CMK (cell line): ENCODE results near the gene S100A4.
A peak's percentile ranks its signal among the peaks of the same experiment; 100 is the strongest.
"Not testable (repeated sequence)": the region's sequence is repeated elsewhere in the genome, so short reads cannot be mapped to it uniquely, and the experiment has no call there.

Experiments
- DNase-seq: peaks from one replicate; pipeline ENCODE4 v3.0.0-alpha.2; 2010; ENCODE audit warnings: low read depth

The S100A4 gene

GRCh38 chr1:153545067-153546055 is at the start of gene S100A4:
S100A4 (minus strand) TSS chr1:153545806; CDS start chr1:153544794, 1,012 bp downstream.
- DNase-seq = peak; percentile 82

- no peak for DNase-seq
Observed at GRCh38 chr1:153592748-153593147, 47.1 kb upstream of the S100A4 start.

GRCh38 chr1:153588482-153588881 is 42.9 kb upstream of the S100A4 start:
- no peak for DNase-seq

- not testable (repeated sequence) for DNase-seq
Observed at GRCh38 chr1:153588033-153588432, 42.4 kb upstream of the S100A4 start.

- DNase-seq = no peak
Observed at GRCh38 chr1:153587314-153587713, 41.7 kb upstream of the S100A4 start.

- DNase-seq = no peak
Observed at GRCh38 chr1:153586347-153586746, 40.7 kb upstream of the S100A4 start.

- no peak for DNase-seq
Observed at GRCh38 chr1:153585006-153585405, 39.4 kb upstream of the S100A4 start.

- DNase-seq = no peak
Observed at GRCh38 chr1:153583976-153584375, 38.4 kb upstream of the S100A4 start.

GRCh38 chr1:153583514-153583913 is 37.9 kb upstream of the S100A4 start:
- not testable (repeated sequence) for DNase-seq

GRCh38 chr1:153582836-153583235 is 37.2 kb upstream of the S100A4 start:
- DNase-seq = not testable (repeated sequence)

GRCh38 chr1:153578936-153579335 is 33.3 kb upstream of the S100A4 start:
- no peak for DNase-seq

GRCh38 chr1:153578490-153578889 is 32.9 kb upstream of the S100A4 start:
- no peak for DNase-seq

- no peak for DNase-seq
Observed at GRCh38 chr1:153577624-153578051, 32.0 kb upstream of the S100A4 start.

- DNase-seq = no peak
Observed at GRCh38 chr1:153577138-153577537, 31.5 kb upstream of the S100A4 start.

GRCh38 chr1:153575497-153575896 is 29.9 kb upstream of the S100A4 start:
- not testable (repeated sequence) for DNase-seq

- not testable (repeated sequence) for DNase-seq
Observed at GRCh38 chr1:153575081-153575491, 29.5 kb upstream of the S100A4 start.

GRCh38 chr1:153573351-153573750 is 27.7 kb upstream of the S100A4 start:
- DNase-seq = no peak

- peak; percentile 20 for DNase-seq
Observed at GRCh38 chr1:153572569-153573015, 27.0 kb upstream of the S100A4 start.

- no peak for DNase-seq
Observed at GRCh38 chr1:153571706-153572105, 26.1 kb upstream of the S100A4 start.

- no peak for DNase-seq
Observed at GRCh38 chr1:153570874-153571273, 25.3 kb upstream of the S100A4 start.

GRCh38 chr1:153569465-153569864 is 23.9 kb upstream of the S100A4 start:
- DNase-seq = no peak

GRCh38 chr1:153568367-153569099 is 22.9 kb upstream of the S100A4 start:
- DNase-seq = peak; percentile 73
